Endodermal cell (in vitro differentiated cells): Measurements from ENCODE around the gene MEF2A. TPM values are rescaled to one million over a fixed set of nuclear protein-coding genes. Genes with fewer than 3 reads are reported as not detected.

ENCODE experiments used
- DNase-seq: peaks from one replicate; pipeline ENCODE4 v3.0.0-alpha.2; 2017
- H3K27ac ChIP-seq: 2 replicates; pipeline ENCODE4 v1.5.1; 2013; ENCODE audit warnings: mild to moderate bottlenecking, low read depth, low read length, moderate library complexity
- H3K27me3 ChIP-seq: 2 replicates; pipeline ENCODE4 v1.6.1; 2013; ENCODE audit warnings: mild to moderate bottlenecking, low read length, moderate library complexity; ENCODE audit not compliant: insufficient read depth, control insufficient read depth, poor library complexity, severe bottlenecking
- H3K36me3 ChIP-seq: 2 replicates; pipeline ENCODE4 v1.7.0; 2013; ENCODE audit warnings: mild to moderate bottlenecking, low read length, moderate library complexity; ENCODE audit not compliant: control insufficient read depth, insufficient read depth
- H3K4me1 ChIP-seq: one replicate; pipeline ENCODE4 v1.7.0; 2013; ENCODE audit warnings: low read length; ENCODE audit not compliant: control insufficient read depth, insufficient read depth
- H3K4me3 ChIP-seq: 2 replicates; pipeline ENCODE4 v1.5.1; 2013; ENCODE audit warnings: mild to moderate bottlenecking, low read length, moderate library complexity
- H3K9ac ChIP-seq: 2 replicates; pipeline ENCODE4 v1.6.1; 2013; ENCODE audit warnings: mild to moderate bottlenecking, low read length, moderate library complexity; ENCODE audit not compliant: poor library complexity, severe bottlenecking; ENCODE audit errors: extremely low read depth
- H3K9me3 ChIP-seq: 2 replicates; pipeline ENCODE4 v1.6.1; 2013; ENCODE audit warnings: mild to moderate bottlenecking, low read length, moderate library complexity; ENCODE audit not compliant: control insufficient read depth
- H3K27ac Mint-ChIP-seq: 2 replicates; pipeline ENCODE4 v1.8.0; 2020; ENCODE audit warnings: mixed read lengths
- H3K27me3 Mint-ChIP-seq: 2 replicates; pipeline ENCODE4 v1.8.0; 2021; ENCODE audit warnings: mild to moderate bottlenecking, mixed read lengths; ENCODE audit not compliant: insufficient read depth
- H3K36me3 Mint-ChIP-seq: 2 replicates; pipeline ENCODE4 v1.8.0; 2020; ENCODE audit warnings: low read depth, mixed read lengths
- H3K4me1 Mint-ChIP-seq: 2 replicates; pipeline ENCODE4 v1.8.0; 2020; ENCODE audit warnings: mixed read lengths
- H3K4me3 Mint-ChIP-seq: 2 replicates; pipeline ENCODE4 v1.8.0; 2020; ENCODE audit warnings: mild to moderate bottlenecking, moderate library complexity, mixed read lengths
- H3K9me3 Mint-ChIP-seq: 2 replicates; pipeline ENCODE4 v1.8.0; 2020; ENCODE audit warnings: mild to moderate bottlenecking, mixed read lengths
- CTCF ChIP-seq: fragments of 200-600 bp; sonication (generic); conservative IDR thresholded peaks from 2 replicates; pipeline ENCODE4 v1.5.0; 2021; ENCODE audit warnings: antibody characterized with exemption, mild to moderate bottlenecking
- WGBS, 2 experiments: methylation state at CpG; one replicate each; pipeline versions ENCODE4 v1.1.5 to v1.1.7; 2013; ENCODE audit warnings: missing lambda C conversion rate in 2 of 2, mixed read lengths in 1 of 2; ENCODE audit not compliant: insufficient coverage in 1 of 2, insufficient read length in 1 of 2; 5-methylcytosine and 5-hydroxymethylcytosine counted together
- total RNA-seq, 2 donors: library from RNA; stranded (reverse); fragmentation: NEBNext Ultra II Directional in 1 of 2; extraction: Animal tissue kit (Norgen Biotek cat#: 25700) in 1 of 2; gene quantifications; 2 replicates in 1 of 2; 3 replicates in 1 of 2; pipeline ENCODE4 v1.2.1, GENCODE V29; 2021

Gene MEF2A
- total RNA-seq, 2 donors from 2014 or later: 23.5 to 28.6 TPM

GRCh38 chr15:99752556-99752955 lies 186.8 kb downstream of the MEF2A start:
- no peaks in the 10 kb centered on the region for H3K36me3 Mint-ChIP-seq
- peaks cover 12% of the 10 kb centered on the region for H3K4me1 ChIP-seq
- H3K27ac Mint-ChIP-seq: no peak overlapping the region
- no peaks in the 10 kb centered on the region for H3K36me3 ChIP-seq
- DNase-seq: no peak
- WGBS, 2 experiments: 93 to 100% methylated on average over 1 to 4 of the region's 4 CpGs
- H3K4me1 Mint-ChIP-seq: peaks cover 27% of the 10 kb centered on the region
- TF ChIP-seq CTCF: no peak
- no peak overlapping the region for H3K9ac ChIP-seq
- H3K4me3 Mint-ChIP-seq: no peak overlapping the region
- H3K27ac ChIP-seq: no peak overlapping the region
- H3K27me3 ChIP-seq: peaks cover 61% of the 10 kb centered on the region
- no peak overlapping the region for H3K4me3 ChIP-seq
- no peaks in the 10 kb centered on the region for H3K9me3 ChIP-seq
- no peaks in the 10 kb centered on the region for H3K9me3 Mint-ChIP-seq
- H3K27me3 Mint-ChIP-seq: peaks cover 70% of the 10 kb centered on the region

GRCh38 chr15:99753066-99753465 lies 187.3 kb downstream of the MEF2A start:
- H3K4me3 Mint-ChIP-seq: no peak overlapping the region
- no peak overlapping the region for H3K27ac ChIP-seq
- WGBS, 2 experiments: 48 to 60% methylated on average over 1 to 4 of the region's 4 CpGs
- H3K9ac ChIP-seq: no peak overlapping the region
- peaks cover 27% of the 10 kb centered on the region for H3K4me1 Mint-ChIP-seq
- H3K9me3 ChIP-seq: no peaks in the 10 kb centered on the region
- no peaks in the 10 kb centered on the region for H3K36me3 ChIP-seq
- H3K4me1 ChIP-seq: peaks cover 12% of the 10 kb centered on the region
- no peaks in the 10 kb centered on the region for H3K9me3 Mint-ChIP-seq
- H3K36me3 Mint-ChIP-seq: no peaks in the 10 kb centered on the region
- peaks cover 61% of the 10 kb centered on the region for H3K27me3 ChIP-seq
- no peak overlapping the region for H3K4me3 ChIP-seq
- no peak for TF ChIP-seq CTCF
- DNase-seq: peak; percentile 74
- H3K27ac Mint-ChIP-seq: no peak overlapping the region
- peaks cover 68% of the 10 kb centered on the region for H3K27me3 Mint-ChIP-seq

- H3K4me1 Mint-ChIP-seq: peaks cover 22% of the 10 kb centered on the region
- peaks cover 39% of the 10 kb centered on the region for H3K27me3 ChIP-seq
- no peak overlapping the region for H3K4me3 ChIP-seq
- no peak overlapping the region for H3K27ac Mint-ChIP-seq
- H3K27me3 Mint-ChIP-seq: peaks cover 48% of the 10 kb centered on the region
- no peaks in the 10 kb centered on the region for H3K9me3 ChIP-seq
- peaks cover 12% of the 10 kb centered on the region for H3K4me1 ChIP-seq
- DNase-seq: peak; percentile 76
- H3K4me3 Mint-ChIP-seq: no peak overlapping the region
- H3K9me3 Mint-ChIP-seq: no peaks in the 10 kb centered on the region
- H3K36me3 ChIP-seq: no peaks in the 10 kb centered on the region
- no peak overlapping the region for H3K9ac ChIP-seq
- WGBS, 2 experiments: 8 to 18% methylated on average over 4 to 7 of the region's 7 CpGs
- no peak overlapping the region for H3K27ac ChIP-seq
- TF ChIP-seq CTCF: peak; percentile 84
- H3K36me3 Mint-ChIP-seq: no peaks in the 10 kb centered on the region
Observed at GRCh38 chr15:99755692-99756409, 190.1 kb downstream of the MEF2A start.
